22Rv1 (cell line): ENCODE results near the gene YTHDC2.
A peak's percentile ranks its signal among the peaks of the same experiment; 100 is the strongest.

Experiments
- H3K27ac ChIP-seq: fragments of 450-650 bp; 2 replicates; pipeline ENCODE4 v1.5.1; 2017
- ZFX ChIP-seq: fragments of 450-650 bp; IDR thresholded peaks from 2 replicates; pipeline ENCODE4 v1.6.1; 2017; ENCODE audit warnings: antibody characterized with exemption, borderline replicate concordance
- TF ChIP-seq, protein P1 (sequence below): fragments of 450-650 bp; IDR thresholded peaks from 2 replicates; pipeline ENCODE4 v1.5.1; 2017; ENCODE audit warnings: mild to moderate bottlenecking

Gene YTHDC2

GRCh38 chr5:113488645-113489184 lies 24.8 kb upstream of the YTHDC2 start:
- peak overlapping the region; percentile 30; the same call in 1 of the 2 replicates for H3K27ac ChIP-seq

DNA sequence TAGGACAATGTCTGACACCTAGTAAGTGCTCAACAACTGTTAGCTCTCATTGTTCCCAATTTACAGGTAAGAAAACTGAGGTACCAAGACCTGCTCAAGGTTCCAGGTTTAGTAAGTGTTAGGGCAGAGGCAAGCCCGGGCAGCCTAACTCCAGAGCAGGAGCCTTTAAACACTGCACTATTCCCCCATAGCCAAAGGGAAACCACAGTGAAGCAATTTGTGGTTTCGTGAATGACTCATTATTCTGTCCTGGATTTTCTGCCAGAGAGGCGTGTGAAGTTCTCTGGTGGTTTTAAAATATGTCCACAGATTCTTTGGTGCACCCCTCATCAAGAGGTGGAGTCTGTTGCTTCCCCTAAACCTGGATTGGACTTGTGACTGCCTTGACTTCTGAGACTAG lies 24.2 kb upstream of the YTHDC2 start:
- no peak overlapping the region for H3K27ac ChIP-seq
- no peak for TF ChIP-seq ZFX
- TF ChIP-seq, protein P1, sequence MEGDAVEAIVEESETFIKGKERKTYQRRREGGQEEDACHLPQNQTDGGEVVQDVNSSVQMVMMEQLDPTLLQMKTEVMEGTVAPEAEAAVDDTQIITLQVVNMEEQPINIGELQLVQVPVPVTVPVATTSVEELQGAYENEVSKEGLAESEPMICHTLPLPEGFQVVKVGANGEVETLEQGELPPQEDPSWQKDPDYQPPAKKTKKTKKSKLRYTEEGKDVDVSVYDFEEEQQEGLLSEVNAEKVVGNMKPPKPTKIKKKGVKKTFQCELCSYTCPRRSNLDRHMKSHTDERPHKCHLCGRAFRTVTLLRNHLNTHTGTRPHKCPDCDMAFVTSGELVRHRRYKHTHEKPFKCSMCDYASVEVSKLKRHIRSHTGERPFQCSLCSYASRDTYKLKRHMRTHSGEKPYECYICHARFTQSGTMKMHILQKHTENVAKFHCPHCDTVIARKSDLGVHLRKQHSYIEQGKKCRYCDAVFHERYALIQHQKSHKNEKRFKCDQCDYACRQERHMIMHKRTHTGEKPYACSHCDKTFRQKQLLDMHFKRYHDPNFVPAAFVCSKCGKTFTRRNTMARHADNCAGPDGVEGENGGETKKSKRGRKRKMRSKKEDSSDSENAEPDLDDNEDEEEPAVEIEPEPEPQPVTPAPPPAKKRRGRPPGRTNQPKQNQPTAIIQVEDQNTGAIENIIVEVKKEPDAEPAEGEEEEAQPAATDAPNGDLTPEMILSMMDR, result no peak

More at GRCh38 chr5:113488645-113489184, 24.8 kb upstream of the YTHDC2 start:
- TF ChIP-seq ZFX, result no peak
- TF ChIP-seq, protein P1, result no peak

GRCh38 chr5:113490317-113490716 lies 23.2 kb upstream of the YTHDC2 start:
- no peak overlapping the region for H3K27ac ChIP-seq
- TF ChIP-seq ZFX, result no peak
- TF ChIP-seq, protein P1, result no peak

DNA sequence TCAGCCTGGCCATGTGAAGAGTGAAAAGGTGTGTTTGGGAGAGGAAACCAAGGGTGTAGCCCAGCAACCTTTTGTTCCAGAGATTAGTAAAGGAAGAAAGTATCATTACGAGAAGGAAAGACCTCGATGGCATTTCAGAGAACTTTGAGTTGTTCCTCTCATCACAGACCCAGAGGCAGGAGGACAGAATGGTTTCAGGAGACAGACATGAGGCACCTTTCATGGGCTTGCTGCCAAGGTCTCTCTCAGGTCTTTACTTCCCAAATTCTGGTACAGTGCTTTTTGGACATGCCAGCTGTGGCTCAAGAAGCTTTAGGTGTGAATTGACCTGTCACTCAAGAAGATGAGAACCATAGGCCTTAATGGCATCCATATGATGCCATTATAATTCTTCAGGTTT lies 22.5 kb upstream of the YTHDC2 start:
- TF ChIP-seq ZFX, result no peak
- TF ChIP-seq, protein P1, result no peak
- H3K27ac ChIP-seq, result no peak overlapping the region

- no peak overlapping the region for H3K27ac ChIP-seq
- TF ChIP-seq, protein P1, result no peak
- no peak for TF ChIP-seq ZFX
Measured at GRCh38 chr5:113493446-113493845, 20.0 kb upstream of the YTHDC2 start.

GRCh38 chr5:113495422-113495841 lies 18.1 kb upstream of the YTHDC2 start:
- no peak overlapping the region for H3K27ac ChIP-seq

GRCh38 chr5:113502073-113502472 lies 11.4 kb upstream of the YTHDC2 start:
- TF ChIP-seq, protein P1, result no peak
- TF ChIP-seq ZFX, result no peak
- no peak overlapping the region for H3K27ac ChIP-seq

More at GRCh38 chr5:113495422-113495841, 18.1 kb upstream of the YTHDC2 start:
- TF ChIP-seq ZFX, result no peak
- TF ChIP-seq, protein P1, result no peak
